HG02678 (cell line): ENCODE measurements around the gene PPP1R7.
A peak's percentile ranks its signal among the peaks of the same experiment; 100 is the strongest.

Experiments used
- ATAC-seq: cut with Tn5 transposase; IDR thresholded peaks from one replicate; pipeline ENCODE4 v1.9.1; 2021; ENCODE audit warnings: mild to moderate bottlenecking, moderate library complexity; ENCODE audit not compliant: unreplicated experiment

PPP1R7 gene

DNA sequence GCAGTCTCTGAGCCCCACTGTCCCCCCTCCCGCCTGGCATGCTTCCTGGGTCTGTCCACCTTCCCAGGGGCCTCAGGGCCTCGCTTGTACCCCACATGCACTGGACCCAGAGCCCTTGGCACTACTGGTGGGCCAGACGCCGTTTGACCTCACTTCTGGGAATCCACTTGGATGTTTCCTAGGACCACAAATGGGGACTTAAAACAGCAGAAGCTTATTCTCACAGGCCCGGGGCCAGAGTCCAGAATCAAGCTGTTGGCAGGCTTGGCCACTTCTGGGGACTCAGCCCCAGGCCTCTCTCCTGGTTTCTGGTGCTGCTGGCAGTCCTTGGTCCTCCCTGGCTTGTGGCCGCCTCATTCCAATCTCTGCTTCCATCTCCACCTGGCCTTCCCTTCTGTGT, 57.8 kb downstream of the PPP1R7 start:
- no peak for ATAC-seq

DNA sequence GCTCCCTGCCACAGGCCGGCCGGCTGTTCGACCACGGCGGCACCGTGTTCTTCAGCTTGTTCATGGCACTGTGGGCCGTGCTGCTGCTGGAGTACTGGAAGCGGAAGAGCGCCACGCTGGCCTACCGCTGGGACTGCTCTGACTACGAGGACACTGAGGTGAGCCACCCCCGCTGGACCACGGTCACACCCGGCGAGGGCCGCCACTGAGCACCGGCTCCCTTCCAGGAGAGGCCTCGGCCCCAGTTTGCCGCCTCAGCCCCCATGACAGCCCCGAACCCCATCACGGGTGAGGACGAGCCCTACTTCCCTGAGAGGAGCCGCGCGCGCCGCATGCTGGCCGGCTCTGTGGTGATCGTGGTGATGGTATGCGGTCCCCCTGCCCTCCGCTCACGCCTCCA, 59.0 kb downstream of the PPP1R7 start:
- ATAC-seq = no peak

DNA sequence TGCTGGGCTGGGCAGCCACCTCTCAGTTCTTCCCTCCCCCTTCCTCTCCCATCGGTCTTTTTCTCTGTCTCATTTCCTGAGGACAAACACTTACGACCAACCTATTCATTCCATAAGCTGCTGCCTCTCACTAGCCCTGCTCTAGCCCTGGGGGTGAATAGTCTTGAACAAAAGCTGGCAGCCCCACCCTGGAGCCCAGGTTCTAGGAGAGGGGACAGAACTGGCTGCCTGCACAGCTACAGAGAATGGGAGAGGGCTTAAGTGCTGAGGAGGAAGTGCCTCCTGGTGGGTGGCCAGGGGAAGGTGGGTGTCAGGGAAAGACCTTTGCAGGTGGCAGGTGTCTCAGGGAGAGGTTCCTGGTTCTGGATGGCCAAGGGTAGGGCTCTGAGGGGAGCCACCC, 61.0 kb downstream of the PPP1R7 start:
- ATAC-seq = no peak

DNA sequence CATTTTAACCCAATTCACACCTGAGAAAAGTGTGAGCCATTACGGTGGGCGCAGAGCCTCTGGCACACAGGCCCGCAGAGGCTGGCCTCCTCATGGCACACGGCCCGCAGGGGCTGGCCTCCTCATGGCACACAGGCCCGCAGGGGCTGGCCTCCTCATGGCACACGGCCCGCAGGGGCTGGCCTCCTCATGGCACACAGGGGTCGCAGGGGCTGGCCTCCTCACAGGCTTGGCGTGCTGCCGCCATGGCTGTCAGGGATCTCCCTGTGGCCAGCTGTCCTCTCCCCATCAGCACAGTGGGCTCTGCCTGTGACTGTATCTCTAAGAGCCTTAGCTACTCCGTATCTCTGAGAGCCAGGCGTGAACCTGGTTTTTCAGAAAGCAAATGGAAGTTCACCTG, 62.8 kb downstream of the PPP1R7 start:
- ATAC-seq = no peak

DNA sequence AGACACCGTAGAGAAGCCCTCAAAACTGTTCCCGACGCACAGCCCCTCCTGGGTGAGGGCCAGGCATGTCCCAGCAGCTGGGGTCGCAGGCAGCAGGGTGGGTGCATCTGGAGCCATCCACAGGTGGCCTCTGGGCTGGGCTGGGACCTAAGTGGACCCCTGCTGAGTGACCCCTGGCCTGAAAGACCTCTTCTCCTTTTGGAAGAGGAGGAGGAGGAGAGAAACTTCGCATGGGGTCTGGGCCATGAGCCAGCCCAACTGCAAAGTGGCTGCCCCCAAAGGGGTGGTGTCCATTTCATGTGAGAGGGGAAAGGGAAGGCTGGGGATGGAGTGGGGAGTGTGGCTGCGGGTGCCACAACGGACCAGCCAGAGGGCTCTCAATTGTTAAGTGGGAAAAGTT, 63.3 kb downstream of the PPP1R7 start:
- no peak for ATAC-seq

DNA sequence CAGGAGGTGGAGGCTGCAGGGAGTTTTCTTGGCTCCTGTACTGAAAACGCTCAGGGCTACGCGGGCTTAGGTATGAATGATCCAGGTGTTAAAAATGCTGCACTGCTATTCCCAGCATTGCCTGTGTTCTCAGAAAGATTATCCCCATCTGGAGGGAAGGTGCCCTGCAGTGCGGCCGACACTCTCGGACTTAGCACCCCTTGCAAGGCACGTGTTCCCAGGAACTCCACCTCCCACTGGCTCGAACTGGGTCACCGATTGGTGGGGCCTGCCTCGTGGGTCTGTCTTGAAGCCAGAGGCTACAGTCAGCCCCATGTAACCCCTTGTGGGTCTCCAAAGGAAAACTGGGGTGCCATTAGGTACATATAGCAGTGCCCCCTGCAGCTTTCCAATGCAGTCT, 63.9 kb downstream of the PPP1R7 start:
- ATAC-seq = no peak

DNA sequence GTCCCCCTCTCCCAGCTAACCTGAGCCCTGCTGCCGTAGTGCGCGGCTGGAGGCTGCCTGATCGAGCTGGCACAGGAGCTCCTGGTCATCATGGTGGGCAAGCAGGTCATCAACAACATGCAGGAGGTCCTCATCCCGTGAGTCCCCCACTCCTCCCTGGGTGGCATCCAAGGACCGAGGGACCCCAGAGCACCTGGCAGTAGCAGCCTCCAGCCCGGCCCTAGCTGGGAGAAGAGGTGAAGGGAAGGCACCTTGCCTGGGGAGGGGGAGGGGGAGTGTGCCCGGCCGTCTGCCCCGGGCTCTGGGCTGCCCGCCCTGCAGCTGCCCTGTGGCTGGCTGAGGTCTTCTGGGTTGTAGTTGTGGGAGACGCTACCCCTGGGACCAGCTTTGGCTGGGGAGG, 64.5 kb downstream of the PPP1R7 start:
- no peak for ATAC-seq

DNA sequence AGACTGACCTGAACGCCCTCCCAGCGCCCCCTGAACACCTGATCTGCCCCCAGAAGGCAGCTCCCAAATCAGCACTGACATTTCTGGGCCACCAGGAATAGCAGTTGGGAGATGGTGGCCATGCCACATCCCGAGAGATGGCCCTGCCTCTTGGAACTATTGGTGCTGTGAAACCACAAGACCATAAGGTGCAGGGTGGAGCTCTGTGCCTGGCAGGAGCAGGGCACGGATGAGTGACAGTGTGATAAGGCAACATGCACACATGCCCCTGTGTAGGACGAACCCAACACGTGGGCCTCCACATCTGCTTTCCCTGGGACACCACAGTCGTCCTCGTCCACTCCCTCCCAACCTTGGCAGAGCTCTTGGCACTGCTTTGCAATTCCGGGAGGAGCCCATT, 65.2 kb downstream of the PPP1R7 start:
- ATAC-seq = no peak

DNA sequence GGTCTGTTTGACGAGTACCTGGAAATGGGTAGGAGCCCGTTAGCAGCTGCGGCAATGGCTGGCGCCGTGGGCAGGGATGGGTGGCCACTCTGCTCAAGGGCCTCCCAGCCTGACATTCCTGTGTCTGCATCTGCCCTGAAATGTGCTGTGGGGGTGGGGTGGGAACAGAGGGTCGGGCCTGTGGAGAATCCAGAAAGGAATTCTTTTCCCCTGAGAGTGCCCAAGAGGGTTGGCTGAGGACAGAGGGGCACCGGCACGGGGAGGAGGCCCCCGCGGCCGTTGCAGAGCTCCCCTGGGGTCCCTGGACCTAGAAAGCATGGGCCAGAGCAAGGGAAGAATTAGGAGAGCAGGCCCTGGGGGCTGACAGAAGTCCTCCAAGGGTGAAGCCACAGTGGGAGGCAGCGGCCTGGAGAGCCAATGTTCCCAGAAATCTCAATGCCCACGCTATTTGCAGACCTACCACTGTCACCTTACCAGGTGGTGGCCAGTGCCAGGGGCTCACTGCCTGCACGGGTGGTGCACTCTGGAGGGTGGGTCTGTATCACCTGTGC, 66.0 kb downstream of the PPP1R7 start:
- no peak for ATAC-seq

DNA sequence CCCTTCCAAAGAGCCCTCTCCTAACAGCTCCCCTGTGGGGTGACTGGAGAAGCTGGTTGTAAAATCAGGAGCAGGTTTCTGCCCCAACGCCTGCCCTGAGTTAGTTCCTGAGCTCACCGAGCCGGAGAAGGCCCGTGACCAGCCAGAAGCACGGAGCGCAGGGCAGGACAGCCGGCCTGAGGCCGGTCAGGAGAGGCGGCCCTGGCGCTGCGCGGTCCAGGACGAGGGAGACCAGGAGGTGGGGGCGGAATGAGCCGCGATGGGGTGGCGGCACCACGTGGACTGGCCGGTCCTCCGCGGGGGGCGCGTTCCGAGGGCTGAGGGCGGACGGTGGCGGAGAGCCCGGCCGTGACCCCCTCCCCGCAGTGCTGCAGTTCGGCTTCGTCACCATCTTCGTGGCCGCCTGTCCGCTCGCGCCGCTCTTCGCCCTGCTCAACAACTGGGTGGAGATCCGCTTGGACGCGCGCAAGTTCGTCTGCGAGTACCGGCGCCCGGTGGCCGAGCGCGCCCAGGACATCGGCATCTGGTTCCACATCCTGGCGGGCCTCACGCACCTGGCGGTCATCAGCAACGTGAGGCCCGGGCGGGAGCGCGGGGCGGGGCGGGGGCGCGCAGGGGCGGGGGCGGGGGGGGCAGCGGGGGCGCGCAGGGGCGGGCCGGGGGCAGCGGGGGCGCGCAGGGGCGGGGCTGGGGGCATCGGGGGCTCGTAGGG, 67.2 kb downstream of the PPP1R7 start:
- peak; percentile 45 for ATAC-seq

DNA sequence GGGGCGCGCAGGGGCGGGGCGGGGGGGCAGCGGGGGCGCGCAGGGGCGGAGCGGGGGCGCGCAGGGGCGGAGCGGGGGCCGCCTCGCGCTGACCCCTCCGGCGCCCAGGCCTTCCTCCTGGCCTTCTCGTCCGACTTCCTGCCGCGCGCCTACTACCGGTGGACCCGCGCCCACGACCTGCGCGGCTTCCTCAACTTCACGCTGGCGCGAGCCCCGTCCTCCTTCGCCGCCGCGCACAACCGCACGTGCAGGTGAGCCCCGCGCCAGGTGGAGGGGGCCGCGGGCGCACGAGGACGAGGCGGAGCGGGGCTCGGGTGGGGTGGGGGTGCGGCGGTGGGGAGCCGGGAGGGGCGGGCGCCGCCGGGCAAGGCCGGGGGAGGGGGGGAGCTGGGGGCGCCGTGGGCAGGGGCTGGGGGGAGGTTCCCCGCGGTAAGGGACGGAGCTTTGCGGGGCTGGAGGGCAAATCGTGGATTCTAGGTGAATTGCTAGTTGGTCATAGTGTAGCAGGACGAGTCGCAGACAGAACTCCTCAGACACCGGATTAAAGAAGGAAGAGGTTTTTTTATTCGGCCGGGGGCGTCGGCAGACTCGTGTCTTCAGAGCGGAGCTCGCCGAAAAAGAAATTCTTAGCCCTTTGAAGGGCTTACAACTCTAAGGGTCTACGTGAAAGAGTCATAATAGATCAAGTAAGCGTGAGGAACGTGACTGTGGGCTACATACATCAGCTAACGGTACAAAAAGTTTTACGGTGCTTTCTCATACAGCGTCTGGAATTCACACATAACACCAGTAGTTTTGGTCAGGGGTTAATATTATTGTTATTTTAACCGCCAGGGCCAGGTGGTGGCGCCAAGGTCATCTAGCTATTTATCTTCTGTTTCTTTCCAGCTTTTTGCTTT, 68.1 kb downstream of the PPP1R7 start:
- no peak for ATAC-seq

DNA sequence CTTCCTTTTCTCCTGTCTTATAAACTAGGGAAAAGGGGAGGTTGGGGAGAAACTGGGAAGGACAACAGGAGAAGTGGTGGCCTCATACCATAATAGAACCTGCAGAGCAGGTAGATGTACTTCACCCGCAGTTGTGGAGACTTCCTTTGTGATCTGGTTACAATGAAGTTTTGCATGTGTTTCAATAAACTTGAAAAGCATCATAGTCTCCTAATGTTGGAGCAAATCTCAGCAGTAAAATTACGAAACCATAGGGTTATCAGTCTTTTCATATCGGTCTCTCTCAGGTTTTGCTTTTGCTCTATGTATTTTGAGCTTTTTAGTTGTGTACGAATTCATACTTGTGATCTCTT, 68.7 kb downstream of the PPP1R7 start:
- ATAC-seq = no peak

DNA sequence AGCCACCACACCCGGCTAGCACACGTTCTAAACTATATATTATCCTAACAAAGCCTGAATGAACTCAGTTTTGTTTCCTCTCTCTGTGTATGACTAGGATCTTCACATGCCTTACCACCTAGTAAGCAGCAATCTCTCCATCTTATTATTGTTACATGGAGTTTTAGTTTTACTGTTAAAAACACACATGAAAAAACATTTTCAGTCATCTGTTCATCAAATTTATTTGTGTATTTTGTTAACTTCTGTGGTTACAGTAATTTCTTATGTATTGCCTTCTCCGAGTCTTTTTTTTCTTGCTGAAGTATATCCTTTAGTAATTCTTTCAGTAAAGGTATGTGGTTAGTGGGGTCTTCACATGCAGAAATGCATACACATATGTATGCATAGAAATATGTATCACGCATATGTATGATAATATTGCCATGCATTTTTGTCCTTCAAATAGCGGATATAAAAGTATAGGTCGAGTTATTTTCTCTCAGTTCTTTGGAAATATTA, 69.6 kb downstream of the PPP1R7 start:
- no peak for ATAC-seq

DNA sequence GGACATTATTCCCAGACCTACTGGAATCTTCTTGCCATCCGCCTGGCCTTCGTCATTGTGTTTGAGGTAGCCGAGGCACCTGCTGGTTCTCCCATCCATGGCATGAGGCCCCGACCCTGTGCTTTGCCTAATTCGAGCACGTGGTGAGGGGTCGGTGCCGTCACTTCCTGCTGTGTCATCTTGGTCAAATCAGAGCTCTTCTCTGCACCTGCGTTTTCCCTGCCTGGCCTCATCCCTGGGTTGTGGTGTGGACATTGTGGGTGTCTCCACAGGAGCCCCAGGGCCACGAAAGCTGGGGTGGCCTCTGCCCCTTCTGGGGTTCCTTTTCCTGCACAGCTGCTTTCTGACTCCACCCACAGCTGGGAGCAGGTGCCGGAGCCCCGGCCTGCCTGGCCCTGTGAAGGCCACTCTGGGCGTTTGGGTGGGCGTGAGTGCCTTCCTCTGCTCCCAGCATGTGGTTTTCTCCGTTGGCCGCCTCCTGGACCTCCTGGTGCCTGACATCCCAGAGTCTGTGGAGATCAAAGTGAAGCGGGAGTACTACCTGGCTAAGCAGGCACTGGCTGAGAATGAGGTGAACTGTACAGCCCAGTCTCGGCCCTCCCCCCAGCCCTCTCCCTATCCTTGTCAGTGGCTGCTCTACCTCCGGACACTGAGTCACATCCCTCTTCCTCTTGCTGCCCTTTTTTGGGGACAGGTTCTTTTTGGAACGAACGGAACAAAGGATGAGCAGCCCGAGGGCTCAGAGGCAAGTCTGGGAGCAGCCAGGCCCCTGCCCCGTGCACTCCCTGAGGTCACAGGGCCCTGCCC, 73.1 kb downstream of the PPP1R7 start:
- no peak for ATAC-seq

DNA sequence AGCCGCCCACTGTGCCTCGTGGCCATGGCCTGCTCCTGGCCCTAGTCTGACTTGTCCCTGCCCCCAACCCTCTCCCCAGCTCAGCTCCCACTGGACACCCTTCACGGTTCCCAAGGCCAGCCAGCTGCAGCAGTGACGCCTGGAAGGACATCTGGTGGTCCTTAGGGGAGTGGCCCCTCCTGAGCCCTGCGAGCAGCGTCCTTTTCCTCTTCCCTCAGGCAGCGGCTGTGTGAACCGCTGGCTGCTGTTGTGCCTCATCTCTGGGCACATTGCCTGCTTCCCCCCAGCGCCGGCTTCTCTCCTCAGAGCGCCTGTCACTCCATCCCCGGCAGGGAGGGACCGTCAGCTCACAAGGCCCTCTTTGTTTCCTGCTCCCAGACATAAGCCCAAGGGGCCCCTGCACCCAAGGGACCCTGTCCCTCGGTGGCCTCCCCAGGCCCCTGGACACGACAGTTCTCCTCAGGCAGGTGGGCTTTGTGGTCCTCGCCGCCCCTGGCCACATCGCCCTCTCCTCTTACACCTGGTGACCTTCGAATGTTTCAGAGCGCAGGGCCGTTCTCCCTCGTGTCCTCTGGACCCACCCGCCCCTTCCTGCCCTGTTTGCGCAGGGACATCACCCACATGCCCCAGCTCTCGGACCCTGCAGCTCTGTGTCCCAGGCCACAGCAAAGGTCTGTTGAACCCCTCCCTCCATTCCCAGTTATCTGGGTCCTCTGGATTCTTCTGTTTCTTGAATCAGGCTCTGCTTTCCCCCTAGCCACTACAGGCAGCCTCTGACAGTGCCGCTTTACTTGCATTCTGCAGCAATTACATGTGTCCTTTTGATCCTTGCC, 74.0 kb downstream of the PPP1R7 start:
- ATAC-seq = no peak

DNA sequence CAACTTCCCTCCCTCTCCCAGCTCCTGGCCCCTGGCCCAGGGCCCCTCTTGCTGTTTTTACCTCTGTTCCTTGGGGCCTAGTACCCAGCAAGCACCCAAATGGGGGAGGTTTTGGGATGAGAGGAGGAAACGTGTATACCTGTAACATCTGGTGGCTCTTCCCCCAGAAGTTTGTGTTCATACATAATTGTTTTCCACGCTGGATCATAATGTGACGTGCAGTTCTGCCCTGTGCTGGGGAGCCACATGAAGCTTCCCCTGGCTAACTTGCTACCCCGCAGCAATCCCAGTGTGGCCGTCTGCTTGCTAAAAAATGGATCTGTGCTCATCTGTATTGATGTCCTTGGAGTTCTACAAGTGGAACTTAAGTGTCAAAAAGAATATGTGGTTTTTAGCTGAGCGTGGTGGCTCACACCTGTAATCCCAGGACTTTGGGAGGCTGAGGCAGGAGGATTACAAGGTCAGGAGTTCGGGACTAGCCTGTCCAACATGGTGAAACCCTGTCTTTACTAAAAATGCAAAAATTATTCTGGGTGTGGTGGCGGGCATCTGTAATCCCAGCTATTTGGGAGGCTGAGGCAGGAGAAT, 74.7 kb downstream of the PPP1R7 start:
- ATAC-seq = no peak

DNA sequence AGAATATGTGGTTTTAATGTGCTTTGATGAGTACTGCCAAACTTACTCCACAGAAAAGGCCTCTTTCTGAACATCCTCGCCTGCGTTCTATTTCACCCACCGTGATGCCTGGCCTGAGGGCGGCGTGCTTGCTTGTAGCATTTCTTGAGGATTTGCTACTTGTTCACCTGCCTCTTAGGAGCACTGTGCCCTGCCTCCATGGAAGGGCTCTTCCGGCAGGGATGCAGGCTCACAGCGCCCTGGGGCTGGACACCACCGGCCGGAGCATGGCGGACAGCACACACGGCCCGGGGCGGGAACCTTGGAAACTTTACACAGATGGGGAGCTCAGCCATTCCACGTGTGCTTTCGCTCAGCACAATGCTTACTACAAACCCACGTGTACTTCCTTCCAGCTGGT, 75.3 kb downstream of the PPP1R7 start:
- no peak for ATAC-seq

DNA sequence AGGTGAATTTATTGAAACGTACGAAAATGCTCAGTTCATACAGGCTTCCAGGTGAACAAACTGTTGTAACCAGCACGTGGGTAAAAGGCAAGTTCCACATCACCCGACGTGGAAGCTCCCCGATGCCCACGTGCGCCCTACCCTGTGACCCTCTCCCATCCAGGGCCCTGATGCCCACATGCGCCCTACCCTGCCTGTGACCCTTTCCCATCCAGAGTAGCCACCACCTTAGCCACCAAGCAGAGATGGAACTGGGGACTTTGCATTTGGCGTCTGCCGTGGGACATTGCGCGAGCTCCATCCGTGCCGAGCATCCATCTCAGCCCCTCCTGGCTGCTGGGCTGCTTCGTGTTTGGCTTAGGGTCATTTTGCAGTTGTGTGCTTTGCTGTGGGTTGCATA, 75.7 kb downstream of the PPP1R7 start:
- no peak for ATAC-seq

DNA sequence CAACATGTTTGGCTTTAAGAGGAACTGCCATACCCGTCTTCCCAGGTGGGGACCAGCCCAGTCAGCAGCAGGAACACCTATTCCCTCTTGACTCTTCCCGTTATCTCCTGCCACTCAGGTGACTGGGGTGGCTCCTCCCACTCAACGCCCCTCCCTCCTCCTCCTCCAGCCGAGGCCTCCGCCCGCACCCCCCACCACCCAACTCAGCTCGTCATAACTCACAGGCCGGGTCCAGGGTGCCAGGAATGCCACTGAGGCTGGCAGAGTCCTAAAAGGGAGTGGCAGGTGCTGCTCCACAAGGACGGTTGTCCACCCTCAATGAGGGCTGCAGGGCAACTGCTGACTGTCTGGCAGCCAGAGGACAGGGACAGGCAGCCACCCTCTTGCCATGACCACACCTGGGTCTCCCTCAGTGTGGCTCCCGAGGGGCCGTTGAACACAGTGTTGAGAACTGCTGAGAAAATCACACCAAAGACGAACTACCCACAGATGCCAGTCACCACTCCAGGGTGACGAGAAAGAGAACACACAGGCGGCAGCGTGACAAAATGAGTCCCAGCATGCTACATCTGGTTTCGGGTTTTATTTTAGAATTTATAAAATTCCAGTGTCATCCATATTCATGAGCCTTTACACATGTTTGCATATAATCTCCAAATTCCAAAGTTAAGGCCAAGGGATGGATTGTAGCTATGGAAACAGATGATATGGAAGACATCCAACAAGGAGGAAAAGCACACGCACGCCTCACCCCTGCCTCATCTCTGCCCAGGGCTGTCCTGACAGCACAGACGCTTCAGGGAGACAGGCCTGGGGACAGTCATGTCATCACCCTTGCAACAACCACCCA, 76.7 kb downstream of the PPP1R7 start:
- ATAC-seq = no peak
